HepG2 (cell line): ENCODE data around the gene SMURF1. TPM values are rescaled to one million over a fixed set of nuclear protein-coding genes. Genes with fewer than 3 reads are reported as not detected.

Source experiments
- ARID2 ChIP-seq: sonication (generic); formaldehyde crosslinking; IDR thresholded peaks from 2 replicates; pipeline ENCODE4 v1.8.1; 2022; ENCODE audit warnings: mild to moderate bottlenecking, missing genetic modification reagents, borderline replicate concordance
- ARNT2 ChIP-seq: sonication (generic); formaldehyde crosslinking; IDR thresholded peaks from 2 replicates; pipeline ENCODE4 v1.8.0; 2022; ENCODE audit warnings: mild to moderate bottlenecking, low read depth, missing genetic modification reagents, moderate library complexity
- ATRX ChIP-seq: sonication (generic); formaldehyde crosslinking; IDR thresholded peaks from 2 replicates; pipeline ENCODE4 v1.4.0; 2020; ENCODE audit warnings: missing genetic modification reagents, borderline replicate concordance
- E2F5 ChIP-seq: sonication (generic); formaldehyde crosslinking; conservative IDR thresholded peaks from 2 replicates; pipeline ENCODE4 v1.4.0; 2020; ENCODE audit warnings: missing genetic modification reagents
- JUN ChIP-seq: sonication (generic); formaldehyde crosslinking; IDR thresholded peaks from 2 replicates; pipeline ENCODE4 v1.4.0; 2020; ENCODE audit warnings: mild to moderate bottlenecking, missing genetic modification reagents
- KAT7 ChIP-seq: IDR thresholded peaks from 2 replicates; pipeline ENCODE4 v1.6.1; 2018; ENCODE audit warnings: borderline replicate concordance, missing compliant biosample characterization
- LCORL ChIP-seq, 2 experiments: fragments of 450-650 bp in 1 of 2; sonication (generic) in 1 of 2; formaldehyde crosslinking in 1 of 2; IDR thresholded peaks; 2 replicates each; pipeline versions ENCODE4 v1.5.0 to v1.6.1; 2017 to 2020; ENCODE audit warnings: antibody characterized with exemption in 1 of 2, missing genetic modification reagents in 1 of 2
- MIXL1 ChIP-seq: IDR thresholded peaks from 2 replicates; pipeline ENCODE4 v1.6.1; 2016
- NR1H2 ChIP-seq: sonication (generic); formaldehyde crosslinking; IDR thresholded peaks from 2 replicates; pipeline ENCODE4 v1.8.1; 2022; ENCODE audit warnings: low read depth, missing genetic modification reagents, borderline replicate concordance
- RBAK ChIP-seq: sonication (generic); formaldehyde crosslinking; IDR thresholded peaks from 2 replicates; pipeline ENCODE4 v1.5.1; 2020; ENCODE audit warnings: mild to moderate bottlenecking, missing genetic modification reagents
- RERE ChIP-seq: IDR thresholded peaks from 2 replicates; pipeline ENCODE4 v1.6.1; 2016; ENCODE audit warnings: low read depth, missing genetic modification reagents, missing compliant biosample characterization
- SRSF4 ChIP-seq: fragments of 200-400 bp; formaldehyde crosslinking; IDR thresholded peaks from one replicate; pipeline ENCODE4 v1.6.1; 2018; ENCODE audit warnings: mild to moderate bottlenecking, low read depth, low read length, moderate library complexity; ENCODE audit not compliant: poor library complexity, severe bottlenecking
- TCF7L2 ChIP-seq: IDR thresholded peaks from 2 replicates; pipeline ENCODE4 v1.6.1; 2011; ENCODE audit warnings: mild to moderate bottlenecking, low read depth, low read length, moderate library complexity
- THAP7 ChIP-seq: sonication (generic); formaldehyde crosslinking; IDR thresholded peaks from 2 replicates; pipeline ENCODE4 v1.8.1; 2023; ENCODE audit warnings: mild to moderate bottlenecking, missing genetic modification reagents
- ZBTB10 ChIP-seq: sonication (generic); formaldehyde crosslinking; IDR thresholded peaks from 2 replicates; pipeline ENCODE4 v1.4.0; 2020; ENCODE audit warnings: missing genetic modification reagents, borderline replicate concordance
- ZBTB8A ChIP-seq: sonication (generic); formaldehyde crosslinking; IDR thresholded peaks from 2 replicates; pipeline ENCODE4 v1.4.0; 2020; ENCODE audit warnings: mild to moderate bottlenecking, low read depth, missing genetic modification reagents, borderline replicate concordance
- ZFP36L1 ChIP-seq: sonication (generic); formaldehyde crosslinking; IDR thresholded peaks from 2 replicates; pipeline ENCODE4 v1.8.0; 2022; ENCODE audit warnings: mild to moderate bottlenecking, missing genetic modification reagents, moderate library complexity
- ZNF615 ChIP-seq: sonication (generic); formaldehyde crosslinking; IDR thresholded peaks from 2 replicates; pipeline ENCODE4 v1.5.0; 2020; ENCODE audit warnings: mild to moderate bottlenecking, missing genetic modification reagents, borderline replicate concordance
- ZNF761 ChIP-seq: sonication (generic); formaldehyde crosslinking; conservative IDR thresholded peaks from 2 replicates; pipeline ENCODE4 v1.4.0; 2020; ENCODE audit warnings: mild to moderate bottlenecking, missing genetic modification reagents
- polyA plus RNA-seq, 8 experiments: library from polyadenylated mRNA; depleted of rRNA in 3 of 8; stranded (reverse) in 7 of 8; unstranded in 1 of 8; fragments of >200 nt; fragmentation: Illumina TruSeq in 4 of 8; extraction: Trizol in 4 of 8; gene quantifications; 2 replicates each; pipeline versions ENCODE4 v1.2.1 to v1.2.3, GENCODE V29; 2011 to 2016; ENCODE audit warnings: low read depth in 4 of 8, missing spikeins in 1 of 8, mixed read lengths in 1 of 8; ENCODE audit not compliant: insufficient read depth in 1 of 8
- total RNA-seq, 5 experiments: library from RNA; depleted of rRNA; stranded (reverse); fragments of >200 nt; fragmentation: Illumina TruSeq; extraction: Trizol; gene quantifications; 2 replicates each; pipeline ENCODE4 v1.2.3, GENCODE V29; 2016; ENCODE audit warnings: low read depth in 1 of 5

The SMURF1 gene
- total and polyA plus RNA-seq, 2 of the 13 experiments (the other 11 are each of a cell fraction or from before 2014, with no cell fraction given), result 8.3 to 11.1 TPM

GRCh38 chr7:99098824-99099498 is 44.9 kb downstream of the SMURF1 start (continued):
- TF ChIP-seq THAP7 (CRISPR knock-in tag) (no peak), ZNF615 (CRISPR knock-in tag) (no peak), RERE (CRISPR knock-in tag) (no peak), KAT7 (CRISPR knock-in tag) (no peak), E2F5 (no peak), RBAK (CRISPR knock-in tag) (no peak), ZFP36L1 (no peak), MIXL1 (CRISPR knock-in tag) (peak; percentile 93), ARNT2 (no peak), ZBTB8A (no peak), TCF7L2 (no peak), LCORL (IDR thresholded peaks at IDR 0.05) (peak; percentile 88; the same call in 1 of the 2 replicates), LCORL (CRISPR knock-in tag; IDR thresholded peaks at IDR 0.05) (0 out of 2 replicates have a peak, but pooled peaks have one; percentile 21), ATRX (CRISPR knock-in tag) (no peak), ZNF761 (no peak), ARID2 (CRISPR knock-in tag) (peak; percentile 87), NR1H2 (no peak), SRSF4 (no peak), ZBTB10 (CRISPR knock-in tag) (no peak), JUN (CRISPR knock-in tag) (no peak)
